Mesangial cell (primary cell): ENCODE data around the gene PKIB. TPM values are rescaled to one million over a fixed set of nuclear protein-coding genes. Genes with fewer than 3 reads are reported as not detected.

ENCODE experiments used
- total RNA-seq: library from RNA; depleted of rRNA; stranded (reverse); fragments of >200 nt; gene quantifications from 2 replicates; pipeline ENCODE4 v1.2.3, GENCODE V29; 2015

The PKIB gene
- 15.2 and 18.0 TPM in 2 replicates for total RNA-seq

GRCh38 chr6:122609881-122610689 lies at the start of gene PKIB:
TSS of gene PKIB (plus strand) at chr6:122610405. CDS start at chr6:122717795, 107,390 bp downstream.

Other genes with a start within 250 kb of the PKIB start
- gene HSF2, start 210.8 kb upstream of the PKIB start, total RNA-seq, result 12.0 and 13.7 TPM in 2 replicates
- 53.1 and 86.8 TPM in 2 replicates for gene SERINC1, start 138.6 kb upstream of the PKIB start, total RNA-seq
- not detected in 2 replicates for gene FABP7, start 169.3 kb downstream of the PKIB start, total RNA-seq
- gene SMPDL3A, start 178.9 kb downstream of the PKIB start, total RNA-seq, result 7.0 and 7.4 TPM in 2 replicates